HG03196 (cell line): ENCODE measurements around the gene WNT8A.

Experiments used
- ATAC-seq: cut with Tn5 transposase; IDR thresholded peaks from one replicate; pipeline ENCODE4 v1.9.1; 2021; ENCODE audit not compliant: unreplicated experiment

WNT8A gene

GRCh38 chr5:138091685-138092084, 7.9 kb downstream of the WNT8A start:
- no peak for ATAC-seq

DNA sequence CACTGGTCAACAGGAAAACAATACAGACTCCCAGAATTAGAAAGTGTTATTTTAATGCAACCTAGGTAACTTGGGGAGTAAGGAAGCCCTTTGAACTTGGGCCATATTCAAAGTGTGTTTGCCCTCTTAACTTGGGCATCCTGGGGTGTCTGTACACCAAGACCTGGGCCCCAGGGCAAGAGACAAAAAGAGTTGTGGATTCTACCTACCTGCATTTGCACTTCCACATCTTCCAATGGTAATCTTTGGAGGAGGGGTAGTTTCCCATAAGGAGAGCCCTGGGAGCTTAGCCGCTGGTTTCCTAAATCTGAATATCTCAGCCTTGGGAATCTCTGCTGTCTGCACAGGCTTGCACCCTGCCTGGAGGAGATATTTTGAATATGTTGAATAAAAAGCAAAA, 8.5 kb downstream of the WNT8A start:
- no peak for ATAC-seq

DNA sequence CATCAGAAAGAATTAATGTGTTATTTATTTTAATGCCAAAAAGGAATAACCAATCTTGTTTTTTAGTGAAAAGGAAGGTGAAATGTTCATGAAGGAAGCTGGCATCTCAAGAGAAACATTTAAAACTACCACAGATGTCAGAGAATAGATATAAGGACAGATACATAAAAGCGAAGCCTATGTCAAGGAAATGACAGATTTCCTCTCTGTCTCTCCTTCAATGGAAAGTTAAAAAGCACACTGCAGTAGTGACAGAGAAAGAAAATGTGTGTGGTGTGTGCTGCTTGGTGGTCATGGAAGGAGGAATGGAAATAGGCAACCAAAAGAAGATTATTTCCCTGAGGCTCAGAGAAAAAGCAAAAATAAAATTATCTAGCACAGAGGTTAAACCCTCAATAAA, 9.2 kb downstream of the WNT8A start:
- ATAC-seq, result no peak

- no peak for ATAC-seq
Observed at GRCh38 chr5:138095100-138095907, 11.5 kb downstream of the WNT8A start.

- ATAC-seq, result no peak
Observed at GRCh38 chr5:138096363-138096762, 12.5 kb downstream of the WNT8A start.

- no peak for ATAC-seq
Observed at GRCh38 chr5:138096997-138097828, 13.4 kb downstream of the WNT8A start.

DNA sequence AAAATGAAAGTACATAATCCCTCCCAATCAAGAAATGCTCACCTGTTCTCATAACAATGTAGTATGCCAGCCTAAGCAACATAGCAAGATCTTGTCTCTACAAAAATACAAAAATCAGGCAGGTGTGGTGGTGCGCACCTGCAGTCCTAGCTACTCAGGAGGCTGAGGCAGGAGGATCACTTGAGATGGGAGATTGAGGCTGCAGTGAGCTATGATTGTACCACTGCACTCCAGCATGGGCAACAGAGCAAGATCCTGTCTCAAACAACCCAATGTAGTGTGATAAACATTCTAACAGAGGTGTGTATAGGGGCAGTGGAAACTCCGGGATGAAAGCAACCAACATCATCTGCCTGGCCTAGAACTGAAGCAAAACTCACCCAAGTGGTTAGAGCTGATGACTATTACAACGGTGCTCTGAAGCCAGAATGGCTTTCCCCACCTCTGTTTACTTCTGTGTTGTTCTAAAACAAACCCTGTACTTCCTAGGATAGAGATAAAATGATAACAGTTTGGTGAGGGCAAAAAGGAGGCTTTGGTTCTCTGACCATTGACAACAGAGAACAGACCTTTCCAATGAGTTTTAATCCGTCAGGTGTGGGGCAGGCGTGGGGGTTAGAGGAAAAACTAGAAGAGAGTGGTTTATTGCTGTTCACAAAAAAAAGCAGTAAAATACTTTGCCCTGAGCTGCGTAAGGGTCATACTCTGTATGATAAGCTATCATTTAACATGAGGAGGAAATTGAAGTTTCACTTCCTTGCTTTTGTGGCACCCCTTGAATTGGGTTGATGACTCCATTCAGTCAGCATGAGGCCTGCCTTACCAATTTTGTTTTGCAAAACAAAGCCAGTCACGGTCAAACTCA, 18.9 kb downstream of the WNT8A start:
- ATAC-seq, result no peak

DNA sequence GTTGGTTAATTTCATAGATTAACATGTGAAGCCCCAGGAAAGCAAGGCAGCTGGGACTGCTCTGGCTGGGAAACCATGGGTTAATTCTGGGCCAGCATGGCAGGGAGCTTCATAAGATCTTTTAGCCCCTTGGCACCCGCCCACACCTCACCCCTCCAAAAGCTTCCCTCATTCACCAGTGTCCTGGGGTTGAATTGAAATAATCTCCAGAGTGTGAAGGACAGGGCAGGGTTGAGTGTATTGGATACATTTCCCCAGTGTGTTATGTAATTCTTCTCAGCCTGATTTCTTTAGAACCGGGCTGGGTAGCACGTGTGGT, 19.4 kb downstream of the WNT8A start:
- no peak for ATAC-seq

GRCh38 chr5:138105709-138106108, 21.9 kb downstream of the WNT8A start:
- no peak for ATAC-seq

- ATAC-seq, result no peak
Observed at GRCh38 chr5:138107213-138107612, 23.4 kb downstream of the WNT8A start.

DNA sequence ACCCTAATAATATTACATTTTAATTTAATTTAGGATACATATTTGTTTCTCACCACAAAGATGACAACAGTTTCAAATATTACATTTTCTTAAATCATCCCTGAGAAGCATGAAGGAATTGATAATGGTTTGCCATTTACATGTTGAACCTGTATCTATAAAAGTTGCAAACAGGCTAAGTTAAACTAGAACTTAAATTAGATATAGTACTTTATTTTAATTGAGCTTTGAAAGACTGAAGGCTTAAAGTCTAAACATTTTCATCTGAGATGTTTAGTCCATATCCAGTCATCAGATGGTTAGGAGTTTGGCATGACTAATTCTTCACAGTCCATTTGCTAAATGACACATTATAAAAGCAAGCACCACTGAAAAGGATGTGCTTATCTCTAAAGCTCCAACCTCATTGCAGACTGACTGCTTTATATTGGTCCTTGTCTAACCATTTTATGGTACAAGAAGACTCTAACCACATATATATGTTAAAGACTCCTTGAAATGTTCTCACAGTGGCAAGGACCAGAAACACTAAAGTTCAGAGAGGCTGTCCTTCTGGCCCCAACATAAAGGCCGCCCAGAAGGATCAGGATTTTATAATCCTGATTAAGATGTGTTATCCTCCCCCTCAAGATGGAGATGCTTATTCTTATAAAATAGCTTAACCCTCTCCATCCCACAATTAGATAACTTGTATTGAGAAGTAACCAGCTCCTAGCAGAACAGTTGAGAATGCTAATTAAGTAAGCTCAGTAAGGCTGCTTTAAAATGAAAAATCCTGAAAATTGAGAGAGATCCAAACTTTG, 25.8 kb downstream of the WNT8A start:
- ATAC-seq, result no peak

GRCh38 chr5:138110266-138110963, 26.6 kb downstream of the WNT8A start:
- no peak for ATAC-seq

DNA sequence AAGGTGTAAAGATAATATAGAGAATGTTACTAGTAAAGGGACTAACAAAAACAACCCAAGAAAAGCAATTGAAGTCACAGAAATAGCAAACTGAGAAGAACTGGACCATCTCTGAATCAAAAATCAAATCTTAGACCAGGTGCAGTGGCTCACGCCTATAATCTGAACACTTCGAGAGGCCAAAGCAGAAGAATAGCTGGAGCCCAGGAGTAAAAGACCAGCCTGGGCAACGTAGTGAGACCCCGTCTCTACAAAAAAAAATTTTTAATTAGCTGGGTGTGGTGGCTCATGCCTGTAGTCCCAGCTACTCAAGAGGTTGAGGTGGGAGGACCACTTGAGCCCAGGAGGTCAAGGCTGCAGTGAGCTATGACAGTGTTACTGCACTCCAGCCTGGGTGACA, 27.3 kb downstream of the WNT8A start:
- no peak for ATAC-seq

GRCh38 chr5:138111937-138112336, 28.1 kb downstream of the WNT8A start:
- ATAC-seq, result no peak

DNA sequence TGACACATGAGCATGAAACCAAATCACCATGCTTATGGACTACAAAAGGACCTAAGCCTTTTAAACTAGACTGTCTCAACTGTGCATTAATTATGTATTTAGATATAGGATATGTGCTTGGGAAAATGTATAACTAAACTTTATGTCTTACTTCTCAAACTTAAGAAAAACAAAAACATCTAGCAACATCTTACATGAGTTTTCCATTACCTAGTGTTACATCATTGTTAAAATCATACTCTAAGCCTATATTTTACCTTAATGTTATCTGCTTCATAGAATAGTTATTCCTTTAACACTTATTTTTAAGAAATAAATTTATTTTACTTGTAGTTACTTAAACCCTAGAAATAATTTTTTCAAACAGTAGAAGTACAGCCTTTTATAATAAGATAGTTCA, 31.4 kb downstream of the WNT8A start:
- no peak for ATAC-seq

- ATAC-seq, result no peak
Observed at GRCh38 chr5:138128334-138128733, 44.5 kb downstream of the WNT8A start.

DNA sequence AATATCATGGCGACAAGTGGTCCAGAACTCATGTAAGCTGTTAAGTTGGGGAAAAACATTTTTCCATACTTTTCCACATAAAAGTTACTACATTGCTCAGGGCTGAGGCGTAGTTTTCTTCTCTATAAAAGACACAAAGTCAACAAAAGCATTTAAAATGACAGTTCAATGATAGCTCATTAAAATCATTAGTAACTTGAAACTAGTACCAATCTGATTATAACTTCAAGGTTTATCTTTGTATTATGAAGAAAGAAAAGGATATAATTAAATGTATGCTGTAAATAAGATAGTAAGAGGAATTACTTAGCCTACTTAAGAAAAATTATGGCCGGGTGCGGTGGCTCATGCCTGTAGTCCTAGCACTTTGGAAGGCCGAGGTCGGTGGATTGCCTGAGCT, 45.5 kb downstream of the WNT8A start:
- no peak for ATAC-seq

GRCh38 chr5:138132543-138132942, 48.7 kb downstream of the WNT8A start:
- no peak for ATAC-seq

GRCh38 chr5:138138949-138139780, 55.3 kb downstream of the WNT8A start, which contains the start of gene NME5:
Gene NME5 (minus strand): TSS chr5:138139428. CDS start chr5:138138780, 648 bp downstream.
- no peak for ATAC-seq
